H9 (cell line): ENCODE data around the gene BEST4. TPM values are rescaled to one million over a fixed set of nuclear protein-coding genes. Genes with fewer than 3 reads are reported as not detected.

Experiments used
- DNase-seq: peaks from one replicate; pipeline ENCODE4 v3.0.0-alpha.2; 2017
- H2AFZ ChIP-seq: one replicate; pipeline ENCODE4 v1.6.1; 2013; ENCODE audit warnings: mild to moderate bottlenecking, low read length, control low read depth, moderate library complexity
- H2AK5ac ChIP-seq: 2 replicates; pipeline ENCODE4 v1.6.1; 2013; ENCODE audit warnings: low read length, control low read depth, mixed read lengths; ENCODE audit not compliant: insufficient read length
- H2BK120ac ChIP-seq: one replicate; pipeline ENCODE4 v1.6.1; 2013; ENCODE audit warnings: low read depth, mild to moderate bottlenecking, low read length, control low read depth, inconsistent platforms; ENCODE audit not compliant: poor library complexity, severe bottlenecking
- H2BK12ac ChIP-seq: 2 replicates; pipeline ENCODE4 v1.6.1; 2013; ENCODE audit warnings: low read length, control low read depth, mixed read lengths, low read depth; ENCODE audit not compliant: insufficient read length
- H2BK15ac ChIP-seq: 2 replicates; pipeline ENCODE4 v1.6.1; 2013; ENCODE audit warnings: low read depth, low read length, control low read depth
- H2BK20ac ChIP-seq: one replicate; pipeline ENCODE4 v1.6.1; 2013; ENCODE audit warnings: low read depth, mild to moderate bottlenecking, low read length, control low read depth, inconsistent platforms; ENCODE audit not compliant: poor library complexity, severe bottlenecking
- H2BK5ac ChIP-seq: 2 replicates; pipeline ENCODE4 v1.6.1; 2013; ENCODE audit warnings: low read length, control low read depth, mixed read lengths; ENCODE audit not compliant: insufficient read length
- H3K14ac ChIP-seq: 2 replicates; pipeline ENCODE4 v1.6.1; 2013; ENCODE audit warnings: low read length, control low read depth; ENCODE audit not compliant: insufficient read depth
- H3K18ac ChIP-seq: 2 replicates; pipeline ENCODE4 v1.6.1; 2013; ENCODE audit warnings: low read depth, mild to moderate bottlenecking, mixed read lengths, low read length, control low read depth; ENCODE audit not compliant: insufficient read length
- H3K23ac ChIP-seq: 2 replicates; pipeline ENCODE4 v1.6.1; 2013; ENCODE audit warnings: low read length, control low read depth, mixed read lengths, low read depth; ENCODE audit not compliant: insufficient read length
- H3K23me2 ChIP-seq: 2 replicates; pipeline ENCODE4 v1.6.1; 2013; ENCODE audit warnings: low read depth, mild to moderate bottlenecking, mixed read lengths, low read length, control low read depth; ENCODE audit not compliant: insufficient read length, poor library complexity, severe bottlenecking
- H3K27ac ChIP-seq: 2 replicates; pipeline ENCODE4 v1.5.1; 2013; ENCODE audit warnings: low read length, control low read depth, mixed read lengths, low read depth; ENCODE audit not compliant: insufficient read length
- H3K27me3 ChIP-seq: 2 replicates; pipeline ENCODE4 v1.6.1; 2013; ENCODE audit warnings: low read length, control low read depth, inconsistent platforms; ENCODE audit not compliant: insufficient read depth
- H3K4ac ChIP-seq: 2 replicates; pipeline ENCODE4 v1.6.1; 2013; ENCODE audit warnings: low read depth, mild to moderate bottlenecking, control low read depth, inconsistent platforms, low read length, moderate library complexity
- H3K4me1 ChIP-seq: 2 replicates; pipeline ENCODE4 v1.6.1; 2013; ENCODE audit warnings: low read length, control low read depth, inconsistent platforms; ENCODE audit not compliant: insufficient read depth
- H3K4me2 ChIP-seq: 2 replicates; pipeline ENCODE4 v1.6.1; 2013; ENCODE audit warnings: low read length, control low read depth, mixed read lengths; ENCODE audit not compliant: insufficient read length, insufficient read depth
- H3K56ac ChIP-seq: 2 replicates; pipeline ENCODE4 v1.6.1; 2013; ENCODE audit warnings: low read depth, mild to moderate bottlenecking, mixed read lengths, low read length, control low read depth; ENCODE audit not compliant: insufficient read length
- H3K79me1 ChIP-seq: 2 replicates; pipeline ENCODE4 v1.6.1; 2013; ENCODE audit warnings: low read depth, mild to moderate bottlenecking, moderate library complexity, low read length, control low read depth, inconsistent platforms; ENCODE audit not compliant: insufficient read depth, poor library complexity, severe bottlenecking
- H3K79me2 ChIP-seq: 2 replicates; pipeline ENCODE4 v1.6.1; 2013; ENCODE audit warnings: low read length, control low read depth, inconsistent platforms; ENCODE audit not compliant: insufficient read depth
- H3K9ac ChIP-seq: 2 replicates; pipeline ENCODE4 v1.6.1; 2013; ENCODE audit warnings: low read length, control low read depth, mixed read lengths; ENCODE audit not compliant: insufficient read length; ENCODE audit errors: extremely low read depth
- H3K9me3 ChIP-seq: one replicate; pipeline ENCODE4 v1.6.1; 2013; ENCODE audit warnings: low read depth, low read length, inconsistent platforms; ENCODE audit not compliant: control insufficient read depth
- H3T11ph ChIP-seq: one replicate; pipeline ENCODE4 v1.6.1; 2013; ENCODE audit warnings: mild to moderate bottlenecking, low read length, control low read depth, inconsistent platforms
- H4K20me1 ChIP-seq: one replicate; pipeline ENCODE4 v1.6.1; 2013; ENCODE audit not compliant: control insufficient read depth, insufficient read length, insufficient read depth
- H4K5ac ChIP-seq: 2 replicates; pipeline ENCODE4 v1.6.1; 2013; ENCODE audit warnings: low read depth, mild to moderate bottlenecking, mixed read lengths, low read length, control low read depth; ENCODE audit not compliant: insufficient read length
- H4K8ac ChIP-seq: replicated peaks from 2 replicates; pipeline ENCODE4 v1.6.1; 2013; ENCODE audit warnings: low read length, control low read depth, mixed read lengths, low read depth; ENCODE audit not compliant: insufficient read length
- H4K91ac ChIP-seq: 2 replicates; pipeline ENCODE4 v1.6.1; 2013; ENCODE audit warnings: low read depth, mild to moderate bottlenecking, moderate library complexity, mixed read lengths, low read length, control low read depth; ENCODE audit not compliant: insufficient read length
- H3K27ac Mint-ChIP-seq, 3 experiments: 2 replicates in 2 of 3; 3 replicates in 1 of 3; pipeline ENCODE4 v1.8.0; 2020 to 2021; ENCODE audit warnings: mixed read lengths in 3 of 3, mild to moderate bottlenecking in 1 of 3, moderate library complexity in 1 of 3
- H3K27me3 Mint-ChIP-seq: 2 replicates; pipeline ENCODE4 v1.8.0; 2021; ENCODE audit warnings: low read depth, mild to moderate bottlenecking, moderate library complexity, mixed read lengths
- H3K36me3 Mint-ChIP-seq, 3 experiments: 2 replicates in 2 of 3; 3 replicates in 1 of 3; pipeline ENCODE4 v1.8.0; 2020 to 2021; ENCODE audit warnings: low read depth in 3 of 3, mixed read lengths in 3 of 3; ENCODE audit not compliant: insufficient read depth in 1 of 3
- H3K4me1 Mint-ChIP-seq, 2 experiments: 2 replicates each; pipeline ENCODE4 v1.8.0; 2020; ENCODE audit warnings: mixed read lengths in 2 of 2
- H3K4me3 Mint-ChIP-seq, 2 experiments: 2 replicates in 1 of 2; 3 replicates in 1 of 2; pipeline ENCODE4 v1.8.0; 2020 to 2021; ENCODE audit warnings: mild to moderate bottlenecking in 2 of 2, mixed read lengths in 2 of 2, moderate library complexity in 1 of 2
- H3K9me3 Mint-ChIP-seq, 2 experiments: 2 replicates in 1 of 2; 3 replicates in 1 of 2; pipeline ENCODE4 v1.8.0; 2020; ENCODE audit warnings: mild to moderate bottlenecking in 2 of 2, mixed read lengths in 2 of 2, moderate library complexity in 1 of 2
- WGBS: extraction: QIAGEN DNeasy Blood & Tissue Kit; methylation state at CpG from one replicate; pipeline ENCODE4 v1.1.7; 2013; ENCODE audit warnings: missing lambda C conversion rate, low lambda C conversion rate, mixed read lengths; ENCODE audit not compliant: insufficient read length; ENCODE audit errors: extremely low coverage; 5-methylcytosine and 5-hydroxymethylcytosine counted together
- total RNA-seq: library from RNA; stranded (reverse); gene quantifications from 2 replicates; pipeline ENCODE4 v1.2.1, GENCODE V29; 2021
- TF ChIP-seq, protein P1 (sequence below): fragments of 200-600 bp; sonication (generic); conservative IDR thresholded peaks from 3 replicates; pipeline ENCODE4 v1.8.0; 2021; ENCODE audit warnings: antibody characterized with exemption, mild to moderate bottlenecking

Gene BEST4
- total RNA-seq, 1 experiment from 2014 or later: 1.1 TPM

GRCh38 chr1:44808063-44808937 is 20.3 kb upstream of the BEST4 start, which contains the start of gene BTBD19:
BTBD19 (plus strand) TSS chr1:44808523; CDS start chr1:44808821, 298 bp downstream.
- Histone ChIP-seq H3K27ac (peak within 1 kb of the TSS; percentile 85), H2AFZ (no peak within 1 kb of the TSS), H3K23ac (no peak within 1 kb of the TSS), H3K9ac (peak within 1 kb of the TSS; percentile 51), H2BK120ac (peak within 1 kb of the TSS; percentile 82), H3K79me1 (no peaks in the 10 kb centered on the region), H2AK5ac (peak within 1 kb of the TSS; percentile 7), H3T11ph (peak within 1 kb of the TSS; percentile 47), H2BK15ac (no peak within 1 kb of the TSS), H3K4ac (peak within 1 kb of the TSS; percentile 72), H3K14ac (peak within 1 kb of the TSS; percentile 89), H2BK20ac (no peak within 1 kb of the TSS), H2BK5ac (peak within 1 kb of the TSS; percentile 47), H3K4me2 (peak within 1 kb of the TSS; percentile 29), H3K9me3 (no peaks in the 10 kb centered on the region), H3K56ac (no peak within 1 kb of the TSS), H4K20me1 (no peaks in the 10 kb centered on the region), H3K27me3 (no peaks in the 10 kb centered on the region), H4K8ac (no peak within 1 kb of the TSS), H3K18ac (peak within 1 kb of the TSS; percentile 91), H2BK12ac (peak within 1 kb of the TSS; percentile 94), H4K91ac (peak within 1 kb of the TSS; percentile 68), H4K5ac (peak within 1 kb of the TSS; percentile 35), H3K79me2 (no peaks in the 10 kb centered on the region), H3K23me2 (peaks cover 4% of the 10 kb centered on the region), H3K4me1 (peaks cover 10% of the 10 kb centered on the region; the same call in 1 of the 2 replicates)
- Mint-ChIP-seq H3K27ac (peak within 1 kb of the TSS; percentile 95 to 100 (median 96)), H3K4me3 (peak within 1 kb of the TSS; percentile 22 to 58), H3K36me3 (peaks cover 3 to 26% (median 20%) of the 10 kb centered on the region in 3 experiments; a peak in 6 of 7 replicates), H3K9me3 (no peaks in the 10 kb centered on the region), H3K4me1 (peaks cover 31 to 36% of the 10 kb centered on the region in 2 experiments), H3K27me3 (no peaks in the 10 kb centered on the region; the same call in 1 of the 2 replicates)
- TF ChIP-seq, protein P1, sequence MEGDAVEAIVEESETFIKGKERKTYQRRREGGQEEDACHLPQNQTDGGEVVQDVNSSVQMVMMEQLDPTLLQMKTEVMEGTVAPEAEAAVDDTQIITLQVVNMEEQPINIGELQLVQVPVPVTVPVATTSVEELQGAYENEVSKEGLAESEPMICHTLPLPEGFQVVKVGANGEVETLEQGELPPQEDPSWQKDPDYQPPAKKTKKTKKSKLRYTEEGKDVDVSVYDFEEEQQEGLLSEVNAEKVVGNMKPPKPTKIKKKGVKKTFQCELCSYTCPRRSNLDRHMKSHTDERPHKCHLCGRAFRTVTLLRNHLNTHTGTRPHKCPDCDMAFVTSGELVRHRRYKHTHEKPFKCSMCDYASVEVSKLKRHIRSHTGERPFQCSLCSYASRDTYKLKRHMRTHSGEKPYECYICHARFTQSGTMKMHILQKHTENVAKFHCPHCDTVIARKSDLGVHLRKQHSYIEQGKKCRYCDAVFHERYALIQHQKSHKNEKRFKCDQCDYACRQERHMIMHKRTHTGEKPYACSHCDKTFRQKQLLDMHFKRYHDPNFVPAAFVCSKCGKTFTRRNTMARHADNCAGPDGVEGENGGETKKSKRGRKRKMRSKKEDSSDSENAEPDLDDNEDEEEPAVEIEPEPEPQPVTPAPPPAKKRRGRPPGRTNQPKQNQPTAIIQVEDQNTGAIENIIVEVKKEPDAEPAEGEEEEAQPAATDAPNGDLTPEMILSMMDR: no peak
- WGBS: no CpG with 5 or more reads among the region's 23 CpGs
- peak; percentile 88 for DNase-seq
